Sigmoid colon (tissue), 7 donors: ENCODE data around the gene AFDN. TPM values are rescaled to one million over a fixed set of nuclear protein-coding genes. Genes with fewer than 3 reads are reported as not detected.

Experiments used
- DNase-seq: peaks from one replicate; pipeline ENCODE4 v3.0.0-alpha.2; 2019
- H3K27ac ChIP-seq, 4 donors: fragments of 200-600 bp; sonication (generic); one replicate each; pipeline ENCODE4 v1.5.1; 2016 to 2019; ENCODE audit warnings: mild to moderate bottlenecking in 1 of 4
- H3K27me3 ChIP-seq, 3 donors: fragments of 200-600 bp; sonication (generic); one replicate each; pipeline ENCODE4 v1.5.1; 2019; ENCODE audit warnings: mild to moderate bottlenecking in 1 of 3
- H3K36me3 ChIP-seq, 4 donors: fragments of 200-600 bp; sonication (generic); one replicate each; pipeline ENCODE4 v1.5.1; 2016 to 2019
- H3K4me1 ChIP-seq, 4 donors: fragments of 200-600 bp; sonication (generic); one replicate each; pipeline ENCODE4 v1.5.1; 2017 to 2019
- H3K4me3 ChIP-seq, 4 donors: fragments of 200-600 bp; sonication (generic); one replicate each; pipeline ENCODE4 v1.5.1; 2017 to 2019; ENCODE audit warnings: mild to moderate bottlenecking in 2 of 4, moderate library complexity in 1 of 4
- H3K9me3 ChIP-seq, 4 donors: fragments of 200-600 bp in 3 of 4; sonication (generic) in 3 of 4; one replicate each; pipeline versions ENCODE4 v1.5.1 to v1.6.1; 2013 to 2019
- CTCF ChIP-seq, 4 experiments: fragments of 450-650 bp in 3 of 4; fragments of 200-600 bp in 1 of 4; IDR thresholded peaks; one replicate each; pipeline ENCODE4 v1.5.1; 2016 to 2019; ENCODE audit warnings: antibody characterized with exemption in 4 of 4, mild to moderate bottlenecking in 3 of 4, moderate library complexity in 2 of 4
- EP300 ChIP-seq, 4 donors: sonication (generic); formaldehyde crosslinking; IDR thresholded peaks; one replicate each; pipeline ENCODE4 v1.6.1; 2017; ENCODE audit warnings: antibody characterized with exemption in 4 of 4
- POLR2A ChIP-seq, 2 donors: fragments of 450-650 bp; IDR thresholded peaks; one replicate each; pipeline ENCODE4 v1.6.1; 2016; ENCODE audit warnings: antibody characterized with exemption in 2 of 2, mild to moderate bottlenecking in 2 of 2, moderate library complexity in 2 of 2
- POLR2AphosphoS5 ChIP-seq, 4 donors: sonication (generic); formaldehyde crosslinking; IDR thresholded peaks; one replicate each; pipeline ENCODE4 v1.6.1; 2017; ENCODE audit warnings: antibody characterized with exemption in 4 of 4
- WGBS, 2 donors: extraction: QIAGEN DNeasy Blood & Tissue Kit; methylation state at CpG; one replicate each; pipeline ENCODE4 v1.1.7; 2013; 5-methylcytosine and 5-hydroxymethylcytosine counted together
- intact Hi-C: fragments of 100-400 bp; cut with DNase I; formaldehyde crosslinking; loops from one replicate; pipeline ENCODE4 v1.15.1; 2023
- polyA plus RNA-seq, 3 donors: library from polyadenylated mRNA; stranded (reverse); fragments of 200-250 nt; gene quantifications; one replicate each; pipeline ENCODE4 v1.2.3, GENCODE V29; 2013
- total RNA-seq, 4 donors: library from RNA; depleted of rRNA; stranded (reverse); fragments of >200 nt; gene quantifications; one replicate each; pipeline ENCODE4 v1.1.0, GENCODE V29; 2016
- donor health status: healthy with polysubstance abuse.
- donor health status: Bipolar disorder and iron deficiency.
- donor health status: healthy.

AFDN gene
- total and polyA plus RNA-seq, 7 donors: 43.2 to 104 (median 83.6) TPM

GRCh38 chr6:167799033-167799821 lies 27.5 kb upstream of the AFDN start:
- Histone ChIP-seq H3K36me3 (no peaks in the 10 kb centered on the region), H3K27ac (no peak overlapping the region), H3K4me1 (peaks cover 0 to 6% (median 0%) of the 10 kb centered on the region in 4 donors), H3K9me3 (no peaks in the 10 kb centered on the region), H3K27me3 (peaks cover 0 to 20% (median 5%) of the 10 kb centered on the region in 3 donors), H3K4me3 (no peak overlapping the region)
- no peak for TF ChIP-seq POLR2A (IDR thresholded peaks at IDR 0.05)
- no peak for TF ChIP-seq CTCF (IDR thresholded peaks at IDR 0.05)
- TF ChIP-seq EP300 (IDR thresholded peaks at IDR 0.05): no peak
- TF ChIP-seq POLR2AphosphoS5 (IDR thresholded peaks at IDR 0.05): no peak
- no peak for DNase-seq
- 76 to 81% methylated on average over 23 of the region's 23 CpGs for WGBS, 2 donors
- intact Hi-C loops: no loop called here

- 86 to 95% methylated on average over 6 of the region's 6 CpGs for WGBS, 2 donors
- Histone ChIP-seq H3K4me1 (peaks cover 0 to 6% (median 0%) of the 10 kb centered on the region in 4 donors), H3K36me3 (no peaks in the 10 kb centered on the region), H3K4me3 (no peak overlapping the region), H3K27me3 (peaks cover 0 to 19% (median 5%) of the 10 kb centered on the region in 3 donors), H3K9me3 (no peaks in the 10 kb centered on the region), H3K27ac (no peak overlapping the region)
- intact Hi-C loops: no loop called here
- no peak for DNase-seq
- TF ChIP-seq CTCF (IDR thresholded peaks at IDR 0.05) (no peak), EP300 (IDR thresholded peaks at IDR 0.05) (no peak), POLR2A (IDR thresholded peaks at IDR 0.05) (no peak), POLR2AphosphoS5 (IDR thresholded peaks at IDR 0.05) (no peak)
Observed at GRCh38 chr6:167800549-167800948, 26.2 kb upstream of the AFDN start.

DNA sequence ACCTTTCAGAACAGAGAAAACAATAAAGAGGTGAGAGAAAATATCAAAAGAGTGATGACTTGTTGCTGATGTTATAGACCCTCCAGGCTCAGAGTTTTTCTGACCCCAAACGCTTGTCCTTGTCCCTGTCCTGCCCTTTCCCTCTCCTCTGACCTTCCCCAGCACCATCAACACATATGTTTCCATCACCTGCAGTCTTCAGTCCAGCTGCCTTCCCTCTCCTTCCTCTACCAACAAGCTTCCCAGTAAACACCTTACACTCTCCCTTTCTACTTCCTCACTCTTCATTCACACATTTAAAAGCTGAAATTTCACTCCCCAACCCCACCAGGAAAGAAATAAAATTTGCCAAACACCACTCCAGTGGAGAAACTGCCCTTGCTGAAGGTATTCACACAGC lies 25.4 kb upstream of the AFDN start:
- TF ChIP-seq CTCF (IDR thresholded peaks at IDR 0.05) (no peak), EP300 (IDR thresholded peaks at IDR 0.05) (no peak), POLR2AphosphoS5 (IDR thresholded peaks at IDR 0.05) (no peak), POLR2A (IDR thresholded peaks at IDR 0.05) (no peak)
- no peak for DNase-seq
- Histone ChIP-seq H3K4me1 (peaks cover 0 to 6% (median 0%) of the 10 kb centered on the region in 4 donors), H3K9me3 (no peaks in the 10 kb centered on the region), H3K27me3 (peaks cover 0 to 12% (median 0%) of the 10 kb centered on the region in 3 donors), H3K4me3 (no peak overlapping the region), H3K36me3 (no peaks in the 10 kb centered on the region), H3K27ac (no peak overlapping the region)
- 88% methylated on average over 1 of the region's 1 CpG for WGBS, 2 donors
- intact Hi-C loops: no loop called here

DNA sequence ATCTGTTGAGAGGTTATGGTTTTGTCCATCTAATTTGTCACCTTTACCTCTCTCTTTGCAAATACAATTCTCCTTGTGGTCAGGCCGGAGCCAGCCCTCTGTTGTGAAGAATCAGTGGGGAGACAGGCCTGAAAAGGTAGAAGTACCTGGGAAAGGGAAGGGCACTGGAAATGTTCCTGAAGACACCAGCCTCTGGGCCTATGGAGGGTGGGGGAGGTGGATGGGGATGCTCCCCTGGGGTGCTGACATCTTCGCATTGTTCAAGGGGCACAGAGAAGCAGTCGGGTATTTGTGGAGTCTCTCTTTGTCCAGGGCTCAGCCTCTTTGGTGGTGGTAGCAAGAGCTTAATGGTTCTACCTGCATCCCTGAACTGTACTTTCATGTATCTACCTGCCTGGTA lies 24.4 kb upstream of the AFDN start:
- WGBS, 2 donors: 95 to 99% methylated on average over 3 of the region's 3 CpGs
- Histone ChIP-seq H3K27me3 (peaks cover 0 to under 1% (median 0%) of the 10 kb centered on the region in 3 donors), H3K27ac (no peak overlapping the region), H3K9me3 (no peaks in the 10 kb centered on the region), H3K36me3 (no peaks in the 10 kb centered on the region), H3K4me3 (no peak overlapping the region), H3K4me1 (peaks cover 0 to 6% (median 0%) of the 10 kb centered on the region in 4 donors)
- DNase-seq: no peak
- intact Hi-C loops: no loop called here
- TF ChIP-seq POLR2AphosphoS5 (IDR thresholded peaks at IDR 0.05) (no peak), CTCF (IDR thresholded peaks at IDR 0.05) (no peak), EP300 (IDR thresholded peaks at IDR 0.05) (no peak), POLR2A (IDR thresholded peaks at IDR 0.05) (no peak)
